ENCODE results near the gene ADRA2C.

Gene ADRA2C

GRCh38 chr4:3808597-3808996 is 42.4 kb downstream of the ADRA2C start:
- CTCF ChIA-PET, result no interaction called here
- POLR2A ChIA-PET, result no interaction called here
- DNase-seq (ENCODE audit: extremely low spot score), result no peak
- TF ChIP-seq FOXM1 (IDR thresholded peaks at IDR 0.05; ENCODE audit: borderline replicate concordance) (no peak), NFRKB (IDR thresholded peaks at IDR 0.05) (no peak), CTBP1 (IDR thresholded peaks at IDR 0.05; ENCODE audit: borderline replicate concordance) (no peak), ELF4 (IDR thresholded peaks at IDR 0.05) (no peak), LEF1 (IDR thresholded peaks at IDR 0.05; ENCODE audit: borderline replicate concordance) (no peak), FOXA1 (IDR thresholded peaks at IDR 0.05) (no peak), BHLHE40 (IDR thresholded peaks at IDR 0.05; ENCODE audit: borderline replicate concordance) (no peak), ARNT (IDR thresholded peaks at IDR 0.05) (no peak), ZNF384 (IDR thresholded peaks at IDR 0.05) (no peak), L3MBTL2 (conservative IDR thresholded peaks at IDR 0.05) (no peak), HDGF (IDR thresholded peaks at IDR 0.05; ENCODE audit: borderline replicate concordance) (no peak), SUZ12 (IDR thresholded peaks at IDR 0.05) (no peak), TARDBP (IDR thresholded peaks at IDR 0.05) (no peak), FOXK2 (IDR thresholded peaks at IDR 0.05) (no peak), SP1 (IDR thresholded peaks at IDR 0.05) (no peak)
- TF ChIP-seq, protein P1, sequence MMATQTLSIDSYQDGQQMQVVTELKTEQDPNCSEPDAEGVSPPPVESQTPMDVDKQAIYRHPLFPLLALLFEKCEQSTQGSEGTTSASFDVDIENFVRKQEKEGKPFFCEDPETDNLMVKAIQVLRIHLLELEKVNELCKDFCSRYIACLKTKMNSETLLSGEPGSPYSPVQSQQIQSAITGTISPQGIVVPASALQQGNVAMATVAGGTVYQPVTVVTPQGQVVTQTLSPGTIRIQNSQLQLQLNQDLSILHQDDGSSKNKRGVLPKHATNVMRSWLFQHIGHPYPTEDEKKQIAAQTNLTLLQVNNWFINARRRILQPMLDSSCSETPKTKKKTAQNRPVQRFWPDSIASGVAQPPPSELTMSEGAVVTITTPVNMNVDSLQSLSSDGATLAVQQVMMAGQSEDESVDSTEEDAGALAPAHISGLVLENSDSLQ (IDR thresholded peaks at IDR 0.05), result no peak

DNA sequence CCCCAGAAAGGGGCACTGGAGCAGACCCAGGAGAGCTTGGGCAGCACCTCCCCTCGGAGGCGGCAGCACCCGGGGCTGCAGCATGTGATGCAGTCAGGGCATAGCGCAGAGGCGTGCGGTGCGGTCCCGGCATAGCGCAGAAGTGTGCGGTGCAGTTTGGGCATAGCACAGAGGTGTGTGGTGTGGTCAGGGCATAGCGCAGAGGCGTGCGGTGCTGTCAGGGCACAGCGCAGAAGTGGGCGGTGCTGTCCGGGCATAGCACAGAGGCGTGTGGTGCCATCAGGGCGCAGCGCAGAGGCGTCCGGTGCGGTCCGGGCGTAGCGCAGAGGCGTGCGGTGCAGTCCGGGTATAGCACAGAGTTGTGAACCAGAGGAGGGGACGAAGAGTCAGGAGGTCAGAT is 42.8 kb downstream of the ADRA2C start:
- CTCF ChIA-PET, result no interaction called here
- POLR2A ChIA-PET, result no interaction called here
- DNase-seq (ENCODE audit: extremely low spot score), result no peak
- no peak for TF ChIP-seq FOXM1 (IDR thresholded peaks at IDR 0.05; ENCODE audit: borderline replicate concordance)
- no peak for TF ChIP-seq ARNT (IDR thresholded peaks at IDR 0.05)
- no peak for TF ChIP-seq L3MBTL2 (conservative IDR thresholded peaks at IDR 0.05)

DNA sequence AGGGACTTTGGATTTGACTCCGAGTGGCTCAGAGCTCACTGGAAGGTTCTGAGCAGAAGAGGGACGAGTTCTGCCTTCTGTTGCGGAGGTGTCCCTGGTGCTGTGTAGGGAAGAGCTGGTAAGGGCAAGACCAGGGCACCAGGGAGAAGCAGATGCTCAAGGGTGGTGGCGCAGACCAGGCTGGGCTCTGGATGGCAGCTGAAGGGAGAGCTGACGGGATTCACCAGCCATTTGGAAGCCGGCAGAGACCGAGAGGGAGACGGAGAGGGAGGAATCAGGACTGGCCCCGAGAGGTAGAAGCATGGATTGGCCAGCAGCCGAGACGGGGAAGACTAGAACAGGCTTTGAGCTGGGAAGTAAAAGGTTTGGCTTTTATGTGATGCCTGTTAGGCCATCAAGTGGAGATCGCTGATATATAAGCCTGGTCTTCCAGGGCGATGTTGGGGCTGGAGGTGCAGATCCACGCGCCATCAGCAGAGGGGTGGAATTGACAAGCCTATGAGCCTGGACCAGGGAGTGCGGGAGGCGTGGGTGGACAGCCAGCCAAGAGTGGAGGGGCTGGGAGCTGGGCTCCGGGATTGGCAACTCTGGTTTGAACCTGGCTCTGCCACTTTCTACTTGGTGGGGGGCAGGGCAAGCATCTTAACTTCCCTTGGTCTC is 43.4 kb downstream of the ADRA2C start:
- ChIA-PET CTCF (interaction anchor here (1.4 kb wide), 1 partner anchor 71 kb away, joined by 4 read pairs; no protein-coding TSS in a partner anchor), POLR2A (no interaction called here)
- no peak for TF ChIP-seq SUZ12 (IDR thresholded peaks at IDR 0.05)
- no peak for TF ChIP-seq TARDBP (IDR thresholded peaks at IDR 0.05)
- no peak for TF ChIP-seq FOXA1 (IDR thresholded peaks at IDR 0.05)
- no peak for TF ChIP-seq ARNT (IDR thresholded peaks at IDR 0.05)
- DNase-seq (ENCODE audit: extremely low spot score), result no peak

DNA sequence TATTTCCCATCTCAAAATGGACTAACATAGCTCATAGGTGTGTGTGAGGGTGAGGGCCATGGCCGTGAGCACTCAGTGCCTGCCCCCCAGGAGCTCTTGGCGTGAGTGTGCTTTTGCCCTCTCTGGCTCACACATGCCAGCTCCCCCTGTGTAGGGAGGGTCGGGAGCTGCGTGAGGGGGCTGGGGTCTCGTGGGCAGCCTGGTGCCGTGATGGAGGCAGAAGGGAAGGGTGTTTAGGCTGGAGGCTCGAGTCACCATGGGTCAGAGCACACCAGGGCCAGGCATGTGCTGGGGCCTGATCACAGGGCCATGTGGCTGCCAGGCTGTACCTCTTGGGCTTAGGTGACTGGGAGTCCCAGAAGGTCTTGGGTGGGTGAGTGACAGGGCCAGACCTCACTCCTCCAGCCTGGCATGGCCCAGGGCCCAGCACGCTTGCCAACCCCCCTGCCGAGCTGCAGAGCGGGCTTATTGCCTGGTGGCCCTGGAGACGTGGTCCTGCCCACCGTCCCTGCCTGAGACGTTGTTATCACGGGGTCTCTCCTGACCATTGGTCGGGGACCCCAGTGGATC is 44.0 kb downstream of the ADRA2C start:
- ChIA-PET CTCF (interaction anchor here (1.4 kb wide), 1 partner anchor 70 kb away, joined by 4 read pairs; no protein-coding TSS in a partner anchor), POLR2A (no interaction called here)
- TF ChIP-seq FOXK2 (IDR thresholded peaks at IDR 0.05) (no peak), SUZ12 (IDR thresholded peaks at IDR 0.05) (no peak), FOXM1 (IDR thresholded peaks at IDR 0.05; ENCODE audit: borderline replicate concordance) (no peak), SP1 (IDR thresholded peaks at IDR 0.05) (no peak), TARDBP (IDR thresholded peaks at IDR 0.05) (no peak), ARNT (IDR thresholded peaks at IDR 0.05) (no peak), L3MBTL2 (conservative IDR thresholded peaks at IDR 0.05) (no peak), NFRKB (IDR thresholded peaks at IDR 0.05) (no peak), LEF1 (IDR thresholded peaks at IDR 0.05; ENCODE audit: borderline replicate concordance) (no peak), FOXA1 (IDR thresholded peaks at IDR 0.05) (no peak), HDGF (IDR thresholded peaks at IDR 0.05; ENCODE audit: borderline replicate concordance) (no peak)
- TF ChIP-seq, protein P1 (IDR thresholded peaks at IDR 0.05), result no peak
- no peak for DNase-seq (ENCODE audit: extremely low spot score)

GRCh38 chr4:3810796-3811485 is 44.8 kb downstream of the ADRA2C start:
- no peak for DNase-seq (ENCODE audit: extremely low spot score)
- ChIA-PET POLR2A (no interaction called here), CTCF (interaction anchor here (1.4 kb wide), 1 partner anchor 70 kb away, joined by 4 read pairs; no protein-coding TSS in a partner anchor)
- no peak for TF ChIP-seq ARNT (IDR thresholded peaks at IDR 0.05)

- TF ChIP-seq FOXA1 (IDR thresholded peaks at IDR 0.05) (no peak), ZNF384 (IDR thresholded peaks at IDR 0.05) (no peak), BHLHE40 (IDR thresholded peaks at IDR 0.05; ENCODE audit: borderline replicate concordance) (no peak), ARNT (IDR thresholded peaks at IDR 0.05) (no peak), TARDBP (IDR thresholded peaks at IDR 0.05) (no peak), LEF1 (IDR thresholded peaks at IDR 0.05; ENCODE audit: borderline replicate concordance) (no peak), L3MBTL2 (conservative IDR thresholded peaks at IDR 0.05) (no peak)
- TF ChIP-seq, protein P1 (IDR thresholded peaks at IDR 0.05), result no peak
- ChIA-PET CTCF (no interaction called here), POLR2A (no interaction called here)
Observed at GRCh38 chr4:3811621-3812020, 45.4 kb downstream of the ADRA2C start.

More at GRCh38 chr4:3811621-3812020, 45.4 kb downstream of the ADRA2C start:
- no peak for DNase-seq (ENCODE audit: extremely low spot score)
